Lung (tissue), 12 donors: ENCODE results near the gene ARHGAP10. TPM values are rescaled to one million over a fixed set of nuclear protein-coding genes. Genes with fewer than 3 reads are reported as not detected.

Experiments used
- ATAC-seq: fragments of 200-7000 bp; cut with Tn5 transposase; one replicate; pipeline ENCODE4 v1.9.1; 2020; ENCODE audit warnings: moderate number of reproducible peaks; ENCODE audit not compliant: insufficient read depth, low FRiP score
- DNase-seq, 3 donors: peaks; one replicate each; pipeline ENCODE4 v3.0.0-alpha.2; 2013 to 2017
- H3K27ac ChIP-seq, 2 donors: one replicate each; pipeline ENCODE4 v1.5.1; 2013; ENCODE audit warnings: mild to moderate bottlenecking in 2 of 2, moderate library complexity in 2 of 2, control low read depth in 1 of 2, inconsistent platforms in 1 of 2, low read depth in 1 of 2, low read length in 1 of 2
- H3K27me3 ChIP-seq, 3 donors: one replicate each; pipeline ENCODE4 v1.5.1; 2013; ENCODE audit warnings: low read length in 2 of 3; ENCODE audit not compliant: control insufficient read depth in 3 of 3, insufficient read depth in 3 of 3
- H3K36me3 ChIP-seq, 4 donors: one replicate each; pipeline ENCODE4 v1.5.1; 2013; ENCODE audit warnings: low read length in 4 of 4, mild to moderate bottlenecking in 1 of 4, moderate library complexity in 1 of 4; ENCODE audit not compliant: control insufficient read depth in 4 of 4, insufficient read depth in 4 of 4
- H3K4me1 ChIP-seq, 5 donors: one replicate each; pipeline ENCODE4 v1.5.1; 2013; ENCODE audit warnings: low read length in 5 of 5, mild to moderate bottlenecking in 2 of 5, moderate library complexity in 1 of 5; ENCODE audit not compliant: control insufficient read depth in 5 of 5, insufficient read depth in 5 of 5
- H3K4me3 ChIP-seq: one replicate; pipeline ENCODE4 v1.5.1; 2013; ENCODE audit warnings: mild to moderate bottlenecking, control low read depth, moderate library complexity
- H3K9ac ChIP-seq, 2 donors: one replicate each; pipeline ENCODE4 v1.5.1; 2013; ENCODE audit warnings: low read length in 2 of 2, control low read depth in 1 of 2; ENCODE audit not compliant: insufficient read depth in 1 of 2
- H3K9me3 ChIP-seq, 4 donors: one replicate each; pipeline ENCODE4 v1.5.1; 2013; ENCODE audit warnings: low read length in 3 of 4, mild to moderate bottlenecking in 1 of 4, moderate library complexity in 1 of 4; ENCODE audit not compliant: control insufficient read depth in 4 of 4, insufficient read depth in 3 of 4
- CTCF ChIP-seq: IDR thresholded peaks from 2 replicates; pipeline ENCODE4 v1.5.1; 2012; ENCODE audit warnings: mild to moderate bottlenecking; ENCODE audit errors: control extremely low read depth, extremely low read depth
- WGBS, 2 donors: extraction: QIAGEN DNeasy Blood & Tissue Kit; methylation state at CpG; one replicate each; pipeline ENCODE4 v1.1.7; 2013; 5-methylcytosine and 5-hydroxymethylcytosine counted together
- polyA plus RNA-seq, 2 donors: library from polyadenylated mRNA; stranded (reverse); fragments of 200-250 nt; gene quantifications; one replicate each; pipeline ENCODE4 v1.2.1, GENCODE V29; 2013
- total RNA-seq, 2 donors: library from RNA; depleted of rRNA in 1 of 2; stranded (reverse); fragments of >200 nt in 1 of 2; gene quantifications; one replicate each; pipeline ENCODE4 v1.2.1, GENCODE V29; 2014 to 2021
- donor health status: control.
- donor health status: control.
- donor health status: Bipolar disorder and iron deficiency.
- donor health status: healthy.
- donor health status: DM: yes; HTN: yes; CAD: no.

The ARHGAP10 gene
- total and polyA plus RNA-seq, 4 donors, result 9.1 to 25.0 (median 17.5) TPM

GRCh38 chr4:148067301-148067916 is 335.5 kb downstream of the ARHGAP10 start:
- Histone ChIP-seq H3K9me3 (no peaks in the 10 kb centered on the region), H3K4me3 (no peak overlapping the region), H3K4me1 (peaks cover 4 to 12% (median 8%) of the 10 kb centered on the region in 5 donors), H3K27ac (no peak overlapping the region), H3K9ac (no peak overlapping the region), H3K27me3 (no peaks in the 10 kb centered on the region), H3K36me3 (peaks cover 0 to 13% (median 4%) of the 10 kb centered on the region in 4 donors)
- no peak for ATAC-seq
- DNase-seq, result peak in 1 of 3 donors; percentile 11
- TF ChIP-seq CTCF, result no peak
- WGBS, 2 donors, result 76 to 91% methylated on average over 6 of the region's 6 CpGs

DNA sequence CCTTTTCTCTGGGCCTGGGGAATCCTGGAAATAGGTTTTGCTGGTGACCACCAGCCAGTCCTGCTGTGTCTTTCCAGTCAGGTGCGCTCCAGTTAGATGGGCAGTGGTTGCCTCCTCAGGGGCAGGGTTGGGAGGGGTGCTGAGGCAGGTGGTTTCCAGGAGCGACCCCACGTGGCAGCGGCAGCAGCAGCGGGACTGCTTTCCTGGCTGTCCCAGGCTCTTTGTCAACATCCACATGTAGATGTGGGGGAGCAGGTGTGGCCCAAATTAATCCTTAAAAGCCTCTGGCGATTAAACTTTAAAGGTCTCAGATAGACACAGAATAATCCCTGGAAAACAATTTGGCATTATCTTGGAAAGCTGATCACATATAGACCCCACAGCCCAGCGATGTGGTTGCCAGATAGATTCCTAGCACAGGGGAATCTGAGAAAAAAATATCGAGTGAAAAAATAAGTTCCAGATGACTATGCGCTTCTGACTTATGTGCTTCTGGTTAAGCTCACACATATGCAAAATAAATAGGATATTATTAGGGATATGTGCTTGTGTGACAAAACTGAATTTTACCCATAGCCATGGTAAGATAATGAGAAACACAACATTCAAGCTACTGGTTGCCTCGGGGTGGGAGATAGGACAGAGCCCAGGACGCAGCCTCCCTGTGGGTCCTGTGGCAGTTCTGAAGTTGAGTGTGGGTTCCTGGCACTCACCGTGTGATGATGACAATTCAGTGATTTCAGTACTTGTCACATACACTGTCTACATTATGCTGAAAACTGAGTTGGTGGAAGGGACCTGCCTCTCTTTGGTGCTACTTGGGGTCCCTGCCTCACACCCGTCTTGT is 336.4 kb downstream of the ARHGAP10 start:
- Histone ChIP-seq H3K27ac (no peak overlapping the region), H3K9ac (no peak overlapping the region), H3K27me3 (no peaks in the 10 kb centered on the region), H3K4me3 (no peak overlapping the region), H3K36me3 (peaks cover 2 to 20% (median 6%) of the 10 kb centered on the region in 4 donors), H3K9me3 (no peaks in the 10 kb centered on the region), H3K4me1 (peaks cover 2 to 12% (median 8%) of the 10 kb centered on the region in 5 donors)
- no peak for TF ChIP-seq CTCF
- DNase-seq (peak in 1 of 3 donors; percentile 9), ATAC-seq (no peak)
- 86 to 89% methylated on average over 13 of the region's 13 CpGs for WGBS, 2 donors

- Histone ChIP-seq H3K4me3 (no peak overlapping the region), H3K27ac (no peak overlapping the region), H3K9ac (no peak overlapping the region), H3K4me1 (peaks cover 2 to 12% (median 8%) of the 10 kb centered on the region in 5 donors), H3K9me3 (no peaks in the 10 kb centered on the region), H3K36me3 (peaks cover 3 to 17% (median 7%) of the 10 kb centered on the region in 4 donors), H3K27me3 (no peaks in the 10 kb centered on the region)
- no peak for TF ChIP-seq CTCF
- no peak for ATAC-seq
- DNase-seq, result no peak
- 90 to 93% methylated on average over 11 of the region's 11 CpGs for WGBS, 2 donors
These were observed 337.4 kb downstream of the ARHGAP10 start for GRCh38 chr4:148069086-148069894.
